Calu3 (cell line): Measurements from ENCODE around the gene PTPN11. TPM values are rescaled to one million over a fixed set of nuclear protein-coding genes. Genes with fewer than 3 reads are reported as not detected.

Experiments used
- BruUV-seq: library from RNA; stranded (reverse); fragments of 400-500 nt; replicated peaks from 2 replicates; lab custom pipeline; 2021; lab: Mats Ljungman, UMichigan
- CTCF ChIA-PET: fragments of 300-600 bp; sonication (Branson Sonifier 250); formaldehyde crosslinking; loops from one replicate; lab custom pipeline; 2022; ENCODE audit warnings: antibody characterized with exemption; lab: Charles Lee
- DNase-seq: peaks from one replicate; pipeline ENCODE4 v3.0.0; 2022
- H3K27ac Mint-ChIP-seq: one replicate; pipeline ENCODE4 v1.8.0; 2022; ENCODE audit warnings: mixed read lengths; ENCODE audit not compliant: unreplicated experiment
- H3K27me3 Mint-ChIP-seq: one replicate; pipeline ENCODE4 v1.8.0; 2022; ENCODE audit warnings: mixed read lengths; ENCODE audit not compliant: unreplicated experiment
- H3K36me3 Mint-ChIP-seq: one replicate; pipeline ENCODE4 v1.8.0; 2022; ENCODE audit warnings: mild to moderate bottlenecking, moderate library complexity, mixed read lengths; ENCODE audit not compliant: insufficient read depth, unreplicated experiment
- H3K4me1 Mint-ChIP-seq: one replicate; pipeline ENCODE4 v1.8.0; 2022; ENCODE audit warnings: mild to moderate bottlenecking, low read depth, mixed read lengths; ENCODE audit not compliant: unreplicated experiment
- H3K4me3 Mint-ChIP-seq: one replicate; pipeline ENCODE4 v1.8.0; 2022; ENCODE audit warnings: mild to moderate bottlenecking, low read depth, moderate library complexity, mixed read lengths; ENCODE audit not compliant: unreplicated experiment
- H3K9me3 Mint-ChIP-seq: one replicate; pipeline ENCODE4 v1.8.0; 2022; ENCODE audit warnings: low read depth, mixed read lengths; ENCODE audit not compliant: unreplicated experiment
- intact Hi-C: fragments of 100-400 bp; cut with micrococcal nuclease; formaldehyde crosslinking; loops from one replicate; pipeline ENCODE4 v1.10.0; 2022; ENCODE audit not compliant: unreplicated experiment
- total RNA-seq: library from RNA; stranded (reverse); gene quantifications from 2 replicates; pipeline ENCODE4 v1.2.3, GENCODE V29; 2022
- TF ChIP-seq, protein P1 (sequence below): fragments of 200-600 bp; IDR thresholded peaks from one replicate; pipeline ENCODE4 v1.8.0; 2022; ENCODE audit warnings: antibody characterized with exemption; ENCODE audit not compliant: unreplicated experiment

Gene PTPN11
- total RNA-seq, 1 experiment from 2014 or later, result 174 TPM

GRCh38 chr12:112375105-112375504 lies 43.6 kb upstream of the PTPN11 start:
- CTCF ChIA-PET, result no interaction called here
- Mint-ChIP-seq H3K9me3 (no peaks in the 10 kb centered on the region), H3K36me3 (peaks cover 1% of the 10 kb centered on the region), H3K27me3 (no peaks in the 10 kb centered on the region), H3K4me3 (no peak overlapping the region), H3K4me1 (peaks cover 13% of the 10 kb centered on the region), H3K27ac (no peak overlapping the region)
- no TSS peak for BruUV-seq
- DNase-seq, result no peak
- intact Hi-C loops, result no loop called here
- TF ChIP-seq, protein P1, sequence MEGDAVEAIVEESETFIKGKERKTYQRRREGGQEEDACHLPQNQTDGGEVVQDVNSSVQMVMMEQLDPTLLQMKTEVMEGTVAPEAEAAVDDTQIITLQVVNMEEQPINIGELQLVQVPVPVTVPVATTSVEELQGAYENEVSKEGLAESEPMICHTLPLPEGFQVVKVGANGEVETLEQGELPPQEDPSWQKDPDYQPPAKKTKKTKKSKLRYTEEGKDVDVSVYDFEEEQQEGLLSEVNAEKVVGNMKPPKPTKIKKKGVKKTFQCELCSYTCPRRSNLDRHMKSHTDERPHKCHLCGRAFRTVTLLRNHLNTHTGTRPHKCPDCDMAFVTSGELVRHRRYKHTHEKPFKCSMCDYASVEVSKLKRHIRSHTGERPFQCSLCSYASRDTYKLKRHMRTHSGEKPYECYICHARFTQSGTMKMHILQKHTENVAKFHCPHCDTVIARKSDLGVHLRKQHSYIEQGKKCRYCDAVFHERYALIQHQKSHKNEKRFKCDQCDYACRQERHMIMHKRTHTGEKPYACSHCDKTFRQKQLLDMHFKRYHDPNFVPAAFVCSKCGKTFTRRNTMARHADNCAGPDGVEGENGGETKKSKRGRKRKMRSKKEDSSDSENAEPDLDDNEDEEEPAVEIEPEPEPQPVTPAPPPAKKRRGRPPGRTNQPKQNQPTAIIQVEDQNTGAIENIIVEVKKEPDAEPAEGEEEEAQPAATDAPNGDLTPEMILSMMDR, result no peak

GRCh38 chr12:112380663-112381405 lies 37.9 kb upstream of the PTPN11 start:
- Mint-ChIP-seq H3K4me3 (peak overlapping the region; percentile 96), H3K27ac (peak overlapping the region; percentile 78), H3K27me3 (no peaks in the 10 kb centered on the region), H3K4me1 (peaks cover 14% of the 10 kb centered on the region), H3K36me3 (peaks cover 30% of the 10 kb centered on the region), H3K9me3 (no peaks in the 10 kb centered on the region)
- DNase-seq, result no peak
- intact Hi-C loops, result loop anchor here (10.0 kb wide), 2 partner anchors 266 to 436 kb away; no protein-coding TSS in a partner anchor
- TF ChIP-seq, protein P1, result no peak
- no TSS peak for BruUV-seq
- CTCF ChIA-PET, result no interaction called here

GRCh38 chr12:112381406-112381882 lies 37.3 kb upstream of the PTPN11 start:
- Mint-ChIP-seq H3K4me3 (peak overlapping the region; percentile 96), H3K27ac (peak overlapping the region; percentile 78), H3K9me3 (no peaks in the 10 kb centered on the region), H3K36me3 (peaks cover 30% of the 10 kb centered on the region), H3K4me1 (peaks cover 14% of the 10 kb centered on the region), H3K27me3 (no peaks in the 10 kb centered on the region)
- intact Hi-C loops, result loop anchor here (10.0 kb wide), 2 partner anchors 267 to 437 kb away; no protein-coding TSS in a partner anchor
- TF ChIP-seq, protein P1, result no peak
- CTCF ChIA-PET, result no interaction called here
- peak; percentile 34 for DNase-seq
- no TSS peak for BruUV-seq

GRCh38 chr12:112381883-112382796 lies 36.6 kb upstream of the PTPN11 start, which contains the start of gene HECTD4:
TSS of gene HECTD4 (minus strand) at chr12:112382431. CDS start at chr12:112382128, 303 bp downstream.
- Mint-ChIP-seq H3K27me3 (no peaks in the 10 kb centered on the region), H3K4me3 (peak within 1 kb of the TSS; percentile 96), H3K27ac (peak within 1 kb of the TSS; percentile 94), H3K4me1 (peaks cover 15% of the 10 kb centered on the region), H3K36me3 (peaks cover 30% of the 10 kb centered on the region), H3K9me3 (no peaks in the 10 kb centered on the region)
- DNase-seq, result peak; percentile 99
- intact Hi-C loops, result loop anchor here (10.0 kb wide), 2 partner anchors 267 to 437 kb away; no protein-coding TSS in a partner anchor
- BruUV-seq, result no TSS peak
- CTCF ChIA-PET, result no interaction called here
- TF ChIP-seq, protein P1, result no peak
